Transverse colon (tissue), 4 donors: ENCODE results near the gene TFCP2L1.

ENCODE experiments used
- EP300 ChIP-seq: sonication (generic); formaldehyde crosslinking; IDR thresholded peaks from one replicate; pipeline ENCODE4 v1.6.1; 2017; ENCODE audit warnings: antibody characterized with exemption, low read depth
- POLR2A ChIP-seq: fragments of 450-650 bp; IDR thresholded peaks from one replicate; pipeline ENCODE4 v1.6.1; 2016; ENCODE audit warnings: antibody characterized with exemption, mild to moderate bottlenecking, moderate library complexity
- POLR2AphosphoS5 ChIP-seq, 3 donors: sonication (generic); formaldehyde crosslinking; IDR thresholded peaks; one replicate each; pipeline ENCODE4 v1.6.1; 2016; ENCODE audit warnings: antibody characterized with exemption in 3 of 3
- TF ChIP-seq, protein P1 (sequence below), 5 experiments: fragments of 200-600 bp in 3 of 5; fragments of 450-650 bp in 2 of 5; sonication (generic) in 3 of 5; IDR thresholded peaks; 1 replicate in 2 of 5; 2 replicates in 3 of 5; pipeline ENCODE4 v1.5.1; 2016 to 2017; ENCODE audit warnings: antibody characterized with exemption in 5 of 5, inconsistent platforms in 3 of 5, mild to moderate bottlenecking in 2 of 5, moderate library complexity in 1 of 5

GRCh38 chr2:121171625-121172119, 113.3 kb downstream of the TFCP2L1 start:
- TF ChIP-seq, protein P1, sequence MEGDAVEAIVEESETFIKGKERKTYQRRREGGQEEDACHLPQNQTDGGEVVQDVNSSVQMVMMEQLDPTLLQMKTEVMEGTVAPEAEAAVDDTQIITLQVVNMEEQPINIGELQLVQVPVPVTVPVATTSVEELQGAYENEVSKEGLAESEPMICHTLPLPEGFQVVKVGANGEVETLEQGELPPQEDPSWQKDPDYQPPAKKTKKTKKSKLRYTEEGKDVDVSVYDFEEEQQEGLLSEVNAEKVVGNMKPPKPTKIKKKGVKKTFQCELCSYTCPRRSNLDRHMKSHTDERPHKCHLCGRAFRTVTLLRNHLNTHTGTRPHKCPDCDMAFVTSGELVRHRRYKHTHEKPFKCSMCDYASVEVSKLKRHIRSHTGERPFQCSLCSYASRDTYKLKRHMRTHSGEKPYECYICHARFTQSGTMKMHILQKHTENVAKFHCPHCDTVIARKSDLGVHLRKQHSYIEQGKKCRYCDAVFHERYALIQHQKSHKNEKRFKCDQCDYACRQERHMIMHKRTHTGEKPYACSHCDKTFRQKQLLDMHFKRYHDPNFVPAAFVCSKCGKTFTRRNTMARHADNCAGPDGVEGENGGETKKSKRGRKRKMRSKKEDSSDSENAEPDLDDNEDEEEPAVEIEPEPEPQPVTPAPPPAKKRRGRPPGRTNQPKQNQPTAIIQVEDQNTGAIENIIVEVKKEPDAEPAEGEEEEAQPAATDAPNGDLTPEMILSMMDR (IDR thresholded peaks at IDR 0.05) = no peak
- no peak for TF ChIP-seq POLR2A
- no peak for TF ChIP-seq EP300
- TF ChIP-seq POLR2AphosphoS5 (IDR thresholded peaks at IDR 0.05) = no peak
